Measurements from ENCODE around the gene MAP2K1. TPM values are rescaled to one million over a fixed set of nuclear protein-coding genes. Genes with fewer than 3 reads are reported as not detected.

The MAP2K1 gene
- total and polyA plus RNA-seq, 9 of the 15 experiments (the other 6 are each of a cell fraction or from before 2014, with no cell fraction given) = 7.5 to 58.3 (median 30.0) TPM

DNA sequence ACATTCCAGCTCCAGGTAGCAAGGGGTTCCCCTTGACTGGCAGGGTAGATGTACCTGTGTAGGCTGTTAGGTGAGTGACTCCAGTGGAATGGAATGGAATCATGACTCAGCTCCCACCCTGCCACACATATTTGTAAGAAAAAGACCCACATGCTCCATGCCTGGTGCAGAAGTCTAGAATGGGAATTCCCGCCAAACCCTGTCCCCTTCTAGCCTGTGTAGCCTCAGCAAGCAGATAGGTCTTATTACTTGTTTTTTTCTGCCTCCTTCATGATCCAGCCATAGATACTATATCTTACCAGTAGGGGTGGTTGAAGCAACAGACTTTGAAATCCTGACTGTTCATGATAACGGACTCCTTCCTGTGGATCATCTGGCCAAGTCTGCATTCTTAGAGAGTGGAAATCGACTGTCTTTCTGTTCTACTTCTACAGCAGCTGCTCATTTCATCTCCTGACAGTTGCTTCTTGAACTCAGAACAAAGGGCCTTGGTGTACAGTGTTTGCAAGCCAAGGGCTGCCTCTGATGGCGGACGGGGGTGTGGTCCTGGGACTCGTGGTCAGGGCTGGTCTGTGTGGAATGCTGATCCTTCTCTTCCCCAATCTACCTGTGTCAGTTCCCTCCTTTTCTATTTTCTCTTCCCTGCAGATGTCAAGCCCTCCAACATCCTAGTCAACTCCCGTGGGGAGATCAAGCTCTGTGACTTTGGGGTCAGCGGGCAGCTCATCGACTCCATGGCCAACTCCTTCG lies 94.6 kb downstream of the MAP2K1 start:
- Histone ChIP-seq H3K4me2 (ENCODE audit: insufficient read depth, low read length) (peak overlapping the region; percentile 54), H3K79me2 (ENCODE audit: control insufficient read depth, insufficient read depth, low read length) (no peaks in the 10 kb centered on the region), H3K4me1 (replicated peaks in 1 of 2; ENCODE audit: control insufficient read depth in 2 of 2, insufficient read depth in 2 of 2, low read length in 2 of 2) (peaks cover 9 to 13% of the 10 kb centered on the region in 2 experiments; a peak in 3 of 5 replicates), H3K9ac (ENCODE audit: insufficient read depth in 1 of 2, low read depth in 2 of 2, low read length in 2 of 2) (peak overlapping the region; percentile 16 to 57; a peak in 2 of 4 replicates), H3K27ac (ENCODE audit: extremely low read depth, low read depth, low read length) (peak overlapping the region; percentile 56), H3K9me1 (ENCODE audit: control insufficient read depth, insufficient read depth, low read length) (peaks cover 3% of the 10 kb centered on the region), H3K36me3 (ENCODE audit: control insufficient read depth, insufficient read depth, low read length) (peaks cover 39% of the 10 kb centered on the region), H3K9me3 (replicated peaks; ENCODE audit: control insufficient read depth, insufficient read depth, low read depth, low read length) (no peaks in the 10 kb centered on the region), H2AFZ (ENCODE audit: low read depth, low read length) (no peak overlapping the region), H3K4me3 (no peak overlapping the region), H4K20me1 (replicated peaks; ENCODE audit: control insufficient read depth, insufficient read depth, low read length) (no peaks in the 10 kb centered on the region; the same call in 1 of the 2 replicates), H3K27me3 (ENCODE audit: control insufficient read depth in 2 of 2, insufficient read depth in 2 of 2, low read length in 2 of 2) (no peaks in the 10 kb centered on the region)
- intact Hi-C loops (cut with micrococcal nuclease) = no loop called here
- ATAC-seq (peak; percentile 90), DNase-seq (ENCODE audit: extremely low read depth in 1 of 4, low spot score in 3 of 4) (peak; percentile 53 to 82 (median 68)), FAIRE-seq (peak; percentile 90)
- WGBS (ENCODE audit: insufficient coverage, low coverage, missing lambda C conversion rate) = 33% methylated on average over 8 of the region's 10 CpGs
- ChIA-PET POLR2A (interaction anchor here (0.6 to 1.0 kb wide), 3 partner anchors 10 to 17 kb away, joined by 3 to 6 read pairs (median 3); no protein-coding TSS in a partner anchor), CTCF (ENCODE audit: low intra/inter-chr PET ratio) (no interaction called here)
- in situ Hi-C loops (cut with MboI) = loop anchor here (5.0 kb wide), 1 partner anchor 94 kb away; the partner anchor contains the start of gene MAP2K1
- no TSS peak for BruUV-seq (replicated peaks)
- TF ChIP-seq IRF2 (CRISPR knock-in tag; IDR thresholded peaks at IDR 0.05) = no peak
- TF ChIP-seq, protein P1, sequence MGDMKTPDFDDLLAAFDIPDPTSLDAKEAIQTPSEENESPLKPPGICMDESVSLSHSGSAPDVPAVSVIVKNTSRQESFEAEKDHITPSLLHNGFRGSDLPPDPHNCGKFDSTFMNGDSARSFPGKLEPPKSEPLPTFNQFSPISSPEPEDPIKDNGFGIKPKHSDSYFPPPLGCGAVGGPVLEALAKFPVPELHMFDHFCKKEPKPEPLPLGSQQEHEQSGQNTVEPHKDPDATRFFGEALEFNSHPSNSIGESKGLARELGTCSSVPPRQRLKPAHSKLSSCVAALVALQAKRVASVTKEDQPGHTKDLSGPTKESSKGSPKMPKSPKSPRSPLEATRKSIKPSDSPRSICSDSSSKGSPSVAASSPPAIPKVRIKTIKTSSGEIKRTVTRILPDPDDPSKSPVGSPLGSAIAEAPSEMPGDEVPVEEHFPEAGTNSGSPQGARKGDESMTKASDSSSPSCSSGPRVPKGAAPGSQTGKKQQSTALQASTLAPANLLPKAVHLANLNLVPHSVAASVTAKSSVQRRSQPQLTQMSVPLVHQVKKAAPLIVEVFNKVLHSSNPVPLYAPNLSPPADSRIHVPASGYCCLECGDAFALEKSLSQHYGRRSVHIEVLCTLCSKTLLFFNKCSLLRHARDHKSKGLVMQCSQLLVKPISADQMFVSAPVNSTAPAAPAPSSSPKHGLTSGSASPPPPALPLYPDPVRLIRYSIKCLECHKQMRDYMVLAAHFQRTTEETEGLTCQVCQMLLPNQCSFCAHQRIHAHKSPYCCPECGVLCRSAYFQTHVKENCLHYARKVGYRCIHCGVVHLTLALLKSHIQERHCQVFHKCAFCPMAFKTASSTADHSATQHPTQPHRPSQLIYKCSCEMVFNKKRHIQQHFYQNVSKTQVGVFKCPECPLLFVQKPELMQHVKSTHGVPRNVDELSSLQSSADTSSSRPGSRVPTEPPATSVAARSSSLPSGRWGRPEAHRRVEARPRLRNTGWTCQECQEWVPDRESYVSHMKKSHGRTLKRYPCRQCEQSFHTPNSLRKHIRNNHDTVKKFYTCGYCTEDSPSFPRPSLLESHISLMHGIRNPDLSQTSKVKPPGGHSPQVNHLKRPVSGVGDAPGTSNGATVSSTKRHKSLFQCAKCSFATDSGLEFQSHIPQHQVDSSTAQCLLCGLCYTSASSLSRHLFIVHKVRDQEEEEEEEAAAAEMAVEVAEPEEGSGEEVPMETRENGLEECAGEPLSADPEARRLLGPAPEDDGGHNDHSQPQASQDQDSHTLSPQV (IDR thresholded peaks at IDR 0.05) = 0 out of 2 replicates have a peak, but pooled peaks have one; percentile 39
- TF ChIP-seq CBX3 (IDR thresholded peaks at IDR 0.05; ENCODE audit: borderline replicate concordance in 1 of 2, low read length in 2 of 2) = peak in 1 of 2 experiments; percentile 25; a peak in 1 of 3 replicates
- TF ChIP-seq ZNF316 (IDR thresholded peaks at IDR 0.05) = peak; percentile 28; the same call in 1 of the 2 replicates
- no peak for TF ChIP-seq ZNF583 (CRISPR knock-in tag; IDR thresholded peaks at IDR 0.05)
- peak; percentile 60; the same call in 1 of the 2 replicates for TF ChIP-seq SMARCE1 (IDR thresholded peaks at IDR 0.05)
- 0 out of 2 replicates have a peak, but pooled peaks have one; percentile 6 for TF ChIP-seq C11orf30 (IDR thresholded peaks at IDR 0.05; ENCODE audit: low read depth)
- peak; percentile 78 for TF ChIP-seq ZNF384 (IDR thresholded peaks at IDR 0.05; ENCODE audit: low read depth, low read length)
- TF ChIP-seq, protein P2, sequence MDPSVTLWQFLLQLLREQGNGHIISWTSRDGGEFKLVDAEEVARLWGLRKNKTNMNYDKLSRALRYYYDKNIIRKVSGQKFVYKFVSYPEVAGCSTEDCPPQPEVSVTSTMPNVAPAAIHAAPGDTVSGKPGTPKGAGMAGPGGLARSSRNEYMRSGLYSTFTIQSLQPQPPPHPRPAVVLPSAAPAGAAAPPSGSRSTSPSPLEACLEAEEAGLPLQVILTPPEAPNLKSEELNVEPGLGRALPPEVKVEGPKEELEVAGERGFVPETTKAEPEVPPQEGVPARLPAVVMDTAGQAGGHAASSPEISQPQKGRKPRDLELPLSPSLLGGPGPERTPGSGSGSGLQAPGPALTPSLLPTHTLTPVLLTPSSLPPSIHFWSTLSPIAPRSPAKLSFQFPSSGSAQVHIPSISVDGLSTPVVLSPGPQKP (CRISPR knock-in tag; IDR thresholded peaks at IDR 0.05) = no peak
- TF ChIP-seq FOXM1 (IDR thresholded peaks at IDR 0.05; ENCODE audit: low read depth) = peak; percentile 70; the same call in 1 of the 2 replicates
- TF ChIP-seq FOXM1 (CRISPR knock-in tag; IDR thresholded peaks at IDR 0.05; ENCODE audit: low read depth) = no peak
- peak in 1 of 2 experiments; percentile 53; a peak in 1 of 4 replicates for TF ChIP-seq RCOR1 (IDR thresholded peaks at IDR 0.05; ENCODE audit: borderline replicate concordance in 1 of 2, low read depth in 2 of 2, low read length in 2 of 2)
- TF ChIP-seq NCOR1 (IDR thresholded peaks at IDR 0.05) = peak; percentile 85
- TF ChIP-seq, protein P3, sequence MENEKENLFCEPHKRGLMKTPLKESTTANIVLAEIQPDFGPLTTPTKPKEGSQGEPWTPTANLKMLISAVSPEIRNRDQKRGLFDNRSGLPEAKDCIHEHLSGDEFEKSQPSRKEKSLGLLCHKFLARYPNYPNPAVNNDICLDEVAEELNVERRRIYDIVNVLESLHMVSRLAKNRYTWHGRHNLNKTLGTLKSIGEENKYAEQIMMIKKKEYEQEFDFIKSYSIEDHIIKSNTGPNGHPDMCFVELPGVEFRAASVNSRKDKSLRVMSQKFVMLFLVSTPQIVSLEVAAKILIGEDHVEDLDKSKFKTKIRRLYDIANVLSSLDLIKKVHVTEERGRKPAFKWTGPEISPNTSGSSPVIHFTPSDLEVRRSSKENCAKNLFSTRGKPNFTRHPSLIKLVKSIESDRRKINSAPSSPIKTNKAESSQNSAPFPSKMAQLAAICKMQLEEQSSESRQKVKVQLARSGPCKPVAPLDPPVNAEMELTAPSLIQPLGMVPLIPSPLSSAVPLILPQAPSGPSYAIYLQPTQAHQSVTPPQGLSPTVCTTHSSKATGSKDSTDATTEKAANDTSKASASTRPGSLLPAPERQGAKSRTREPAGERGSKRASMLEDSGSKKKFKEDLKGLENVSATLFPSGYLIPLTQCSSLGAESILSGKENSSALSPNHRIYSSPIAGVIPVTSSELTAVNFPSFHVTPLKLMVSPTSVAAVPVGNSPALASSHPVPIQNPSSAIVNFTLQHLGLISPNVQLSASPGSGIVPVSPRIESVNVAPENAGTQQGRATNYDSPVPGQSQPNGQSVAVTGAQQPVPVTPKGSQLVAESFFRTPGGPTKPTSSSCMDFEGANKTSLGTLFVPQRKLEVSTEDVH (IDR thresholded peaks at IDR 0.05; ENCODE audit: low read depth, partially characterized antibody) = peak; percentile 71
